Immature natural killer cell (primary cell): ENCODE results near the gene LBHD1. TPM values are rescaled to one million over a fixed set of nuclear protein-coding genes. Genes with fewer than 3 reads are reported as not detected.
"Not testable (repeated sequence)": the region's sequence is repeated elsewhere in the genome, so short reads cannot be mapped to it uniquely, and the experiment has no call there.

Experiments
- DNase-seq, 3 donors: peaks; one replicate each; pipeline ENCODE4 v3.0.0; 2022; ENCODE audit warnings: mixed read lengths in 1 of 3
- H3K27ac Mint-ChIP-seq, 6 donors: one replicate each; pipeline ENCODE4 v1.8.0; 2020; ENCODE audit warnings: mixed read lengths in 6 of 6, mild to moderate bottlenecking in 5 of 6, inconsistent platforms in 4 of 6, moderate library complexity in 3 of 6
- H3K27me3 Mint-ChIP-seq, 3 donors: one replicate each; pipeline ENCODE4 v1.8.0; 2020 to 2021; ENCODE audit warnings: low read depth in 3 of 3, mild to moderate bottlenecking in 3 of 3, mixed read lengths in 3 of 3, moderate library complexity in 3 of 3, inconsistent platforms in 1 of 3
- H3K36me3 Mint-ChIP-seq, 3 donors: one replicate each; pipeline ENCODE4 v1.8.0; 2020; ENCODE audit warnings: mixed read lengths in 3 of 3, inconsistent platforms in 2 of 3, mild to moderate bottlenecking in 2 of 3
- H3K4me1 Mint-ChIP-seq, 2 donors: one replicate each; pipeline ENCODE4 v1.8.0; 2020; ENCODE audit warnings: inconsistent platforms in 2 of 2, mild to moderate bottlenecking in 2 of 2, mixed read lengths in 2 of 2, moderate library complexity in 1 of 2
- H3K4me3 Mint-ChIP-seq, 5 donors: one replicate each; pipeline ENCODE4 v1.8.0; 2020; ENCODE audit warnings: mild to moderate bottlenecking in 5 of 5, mixed read lengths in 5 of 5, inconsistent platforms in 3 of 5, moderate library complexity in 3 of 5
- H3K9me3 Mint-ChIP-seq, 6 donors: one replicate each; pipeline ENCODE4 v1.8.0; 2020; ENCODE audit warnings: mild to moderate bottlenecking in 6 of 6, mixed read lengths in 6 of 6, inconsistent platforms in 4 of 6, moderate library complexity in 3 of 6
- polyA plus RNA-seq, 3 donors: library from polyadenylated mRNA; unstranded; fragments of 300-500 nt; fragmentation: Illumina TruSeq; gene quantifications; one replicate each; pipeline ENCODE4 v1.2.3, GENCODE V29; 2021

Gene LBHD1
- polyA plus RNA-seq, 3 donors from 2014 or later: 6.3 to 11.4 (median 6.5) TPM

DNA sequence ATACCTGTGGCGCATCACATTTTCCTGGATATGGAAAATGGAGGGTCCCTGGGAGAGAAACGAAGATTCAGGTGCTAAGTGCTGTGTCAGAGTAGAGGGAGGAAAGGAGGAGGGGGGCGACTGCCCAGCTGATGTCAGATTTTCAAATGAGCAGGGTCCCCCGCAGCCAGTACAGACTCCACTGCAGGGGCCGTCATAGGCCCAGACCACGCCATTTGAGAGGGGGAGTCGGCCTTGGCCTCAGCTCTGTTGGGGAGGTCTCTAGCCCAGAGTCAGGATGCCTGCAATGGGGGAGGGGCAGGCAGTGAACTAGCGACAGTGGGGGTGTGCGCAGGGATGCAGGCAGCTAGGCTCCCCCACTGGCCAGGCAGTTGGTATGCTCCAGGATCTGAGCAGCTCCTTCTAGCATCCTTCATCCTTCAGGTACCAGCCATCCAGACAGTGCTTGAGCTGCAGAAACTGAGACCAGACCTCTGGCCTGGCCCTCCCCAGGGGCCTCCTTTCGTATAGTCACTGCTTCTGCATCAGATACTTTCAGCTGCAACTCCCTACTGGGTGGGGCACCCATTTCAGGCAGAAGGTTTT is 35.3 kb upstream of the LBHD1 start, which contains the start of the genes BSCL2 and GNG3:
Gene BSCL2, minus strand, starts transcription at position 148 of the 585 bp plus-strand sequence. CDS start 229 bp downstream, outside the sequence.
Gene GNG3, plus strand, starts transcription at position 400 of the 585 bp plus-strand sequence. CDS start 620 bp downstream, outside the sequence.
- no peak for DNase-seq
- Mint-ChIP-seq H3K27ac (peak within 1 kb of the TSS; percentile 94 to 98 (median 97)), H3K27me3 (peaks cover 2 to 11% (median 8%) of the 10 kb centered on the region in 3 donors), H3K36me3 (peaks cover 0 to 5% (median 3%) of the 10 kb centered on the region in 3 donors), H3K4me1 (peaks cover 47 to 56% of the 10 kb centered on the region in 2 donors), H3K4me3 (peak within 1 kb of the TSS; percentile 91 to 96 (median 93)), H3K9me3 (no peaks in the 10 kb centered on the region)

DNA sequence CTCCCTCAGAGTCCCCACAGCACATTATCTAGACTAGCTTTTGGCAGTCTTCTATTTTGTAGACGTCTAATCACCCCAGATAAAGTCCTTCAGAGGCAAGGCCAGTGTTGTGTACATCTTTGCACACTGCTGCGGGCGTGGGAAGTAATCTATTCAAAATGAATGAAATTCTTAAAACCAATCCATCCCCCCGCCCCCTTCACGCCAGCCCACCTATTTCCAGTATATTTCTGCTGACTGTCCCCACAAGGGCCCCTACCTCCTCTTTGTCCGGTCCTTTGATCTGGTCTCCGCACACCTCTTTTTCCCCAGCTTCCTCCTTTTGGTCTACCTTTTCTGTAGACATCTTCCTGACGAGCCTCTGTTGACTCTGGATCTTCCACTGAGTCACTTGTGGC is 34.8 kb upstream of the LBHD1 start:
- H3K4me1 Mint-ChIP-seq: peaks cover 47 to 51% of the 10 kb centered on the region in 2 donors
- no peaks in the 10 kb centered on the region for H3K9me3 Mint-ChIP-seq
- peak overlapping the region; percentile 76 to 92 (median 89) for H3K27ac Mint-ChIP-seq
- H3K27me3 Mint-ChIP-seq: peaks cover 2 to 11% (median 8%) of the 10 kb centered on the region in 3 donors
- DNase-seq: no peak
- peak overlapping the region; percentile 87 to 91 (median 90) for H3K4me3 Mint-ChIP-seq
- H3K36me3 Mint-ChIP-seq: peaks cover 0 to 3% (median 0%) of the 10 kb centered on the region in 3 donors

DNA sequence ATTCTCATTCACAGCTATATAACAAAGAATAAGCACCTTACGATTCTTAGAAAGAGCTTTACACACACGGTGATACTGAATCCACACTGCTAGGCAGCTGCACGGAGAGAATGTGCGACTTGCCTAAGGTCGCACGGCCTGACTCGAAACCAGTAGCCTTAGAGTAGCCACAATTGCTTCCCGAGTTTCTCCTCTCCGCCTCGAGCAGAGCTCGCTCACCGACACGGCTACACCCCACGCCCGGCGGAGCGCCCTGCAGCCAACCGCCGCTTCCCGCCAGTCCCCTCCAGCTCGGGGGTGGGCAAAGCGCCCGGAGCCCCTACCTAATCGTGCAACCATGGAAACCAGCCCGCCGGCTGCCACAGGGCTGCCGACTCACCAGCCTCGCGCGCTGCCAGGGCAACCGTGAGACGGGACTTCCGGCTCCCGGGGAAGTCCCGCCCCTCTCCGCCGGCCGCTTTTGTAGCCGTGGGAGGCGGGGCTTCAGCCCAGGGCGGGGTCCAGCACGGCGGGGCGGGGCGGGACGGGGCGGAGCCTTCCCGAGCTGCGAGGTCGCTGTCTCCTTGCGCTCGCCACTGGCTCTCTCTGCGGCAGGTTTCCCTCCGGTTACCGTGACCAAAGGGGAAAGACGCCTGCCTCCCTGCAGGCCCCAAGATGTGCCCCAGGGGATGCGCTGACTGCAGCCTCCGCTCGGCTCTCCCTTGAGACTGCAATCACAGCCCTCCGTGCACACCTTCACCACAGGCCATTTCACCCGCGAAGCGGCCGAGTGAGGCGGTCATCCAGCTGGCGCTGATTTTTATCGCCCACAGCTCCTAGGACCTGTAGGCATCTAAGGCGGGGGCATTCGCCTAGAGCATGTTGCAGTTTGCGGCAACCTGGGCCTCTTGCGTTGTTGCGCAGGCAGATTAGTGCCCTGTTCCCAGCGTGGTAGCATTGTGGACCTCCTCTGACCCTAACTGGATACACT is 34.1 kb upstream of the LBHD1 start:
- peaks cover 2 to 11% (median 8%) of the 10 kb centered on the region in 3 donors for H3K27me3 Mint-ChIP-seq
- no peaks in the 10 kb centered on the region for H3K9me3 Mint-ChIP-seq
- DNase-seq: peak; percentile 93 to 94 (median 93)
- H3K4me1 Mint-ChIP-seq: peaks cover 47 to 51% of the 10 kb centered on the region in 2 donors
- H3K36me3 Mint-ChIP-seq: peaks cover 0 to 3% (median 0%) of the 10 kb centered on the region in 3 donors
- H3K4me3 Mint-ChIP-seq: peak overlapping the region; percentile 87 to 91 (median 90)
- peak overlapping the region; percentile 87 to 95 (median 92) for H3K27ac Mint-ChIP-seq

DNA sequence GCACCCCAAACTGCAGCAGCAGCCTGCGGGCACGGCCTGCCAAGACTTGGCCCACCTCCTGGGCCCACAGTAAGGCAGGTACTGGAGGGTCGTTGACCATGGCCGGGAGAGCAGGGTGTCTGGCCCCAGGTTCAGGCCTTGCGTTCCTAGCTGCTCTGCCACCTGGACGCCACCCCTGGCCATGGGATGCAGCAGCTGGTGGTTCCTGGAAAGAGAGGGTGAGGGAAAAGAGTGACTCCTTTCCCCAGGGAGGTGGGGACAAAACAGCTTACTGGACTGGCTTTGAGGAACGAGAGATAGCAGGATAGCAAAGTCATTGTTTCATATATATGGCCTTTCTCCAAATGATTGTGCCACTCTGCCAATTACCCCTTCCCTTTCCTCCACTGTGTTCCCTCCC is 33.3 kb upstream of the LBHD1 start:
- Mint-ChIP-seq H3K27ac (peak overlapping the region; percentile 86 to 95 (median 90)), H3K4me1 (peaks cover 46 to 49% of the 10 kb centered on the region in 2 donors), H3K27me3 (peaks cover 2 to 11% (median 8%) of the 10 kb centered on the region in 3 donors), H3K9me3 (no peaks in the 10 kb centered on the region), H3K36me3 (peaks cover 0 to 3% (median 0%) of the 10 kb centered on the region in 3 donors), H3K4me3 (peak overlapping the region; percentile 87 to 91 (median 90))
- DNase-seq: no peak

DNA sequence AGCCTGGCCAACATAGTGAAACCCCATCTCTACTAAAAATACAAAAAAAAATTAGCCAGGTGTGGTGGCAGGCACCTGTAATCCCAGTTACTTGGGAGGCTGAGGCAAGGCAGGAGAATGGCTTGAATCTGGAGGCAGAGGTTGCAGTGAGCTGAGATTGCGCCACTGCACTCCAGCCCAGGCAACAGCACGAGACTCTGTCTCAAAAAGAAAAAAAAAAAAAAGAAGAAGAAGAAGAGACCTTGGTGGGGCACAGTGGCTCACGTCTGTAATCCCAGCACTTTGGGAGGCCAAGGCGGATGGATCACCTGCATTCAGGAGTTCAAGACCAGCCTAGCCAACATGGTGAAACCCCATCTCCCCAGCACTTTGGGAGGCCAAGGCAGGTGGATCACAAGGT is 31.9 kb upstream of the LBHD1 start:
- not testable (repeated sequence) for H3K4me3 Mint-ChIP-seq, H3K36me3 Mint-ChIP-seq, DNase-seq, H3K27ac Mint-ChIP-seq, H3K9me3 Mint-ChIP-seq, H3K27me3 Mint-ChIP-seq
- peaks cover 31 to 34% of the 10 kb centered on the region in 2 donors for H3K4me1 Mint-ChIP-seq

DNA sequence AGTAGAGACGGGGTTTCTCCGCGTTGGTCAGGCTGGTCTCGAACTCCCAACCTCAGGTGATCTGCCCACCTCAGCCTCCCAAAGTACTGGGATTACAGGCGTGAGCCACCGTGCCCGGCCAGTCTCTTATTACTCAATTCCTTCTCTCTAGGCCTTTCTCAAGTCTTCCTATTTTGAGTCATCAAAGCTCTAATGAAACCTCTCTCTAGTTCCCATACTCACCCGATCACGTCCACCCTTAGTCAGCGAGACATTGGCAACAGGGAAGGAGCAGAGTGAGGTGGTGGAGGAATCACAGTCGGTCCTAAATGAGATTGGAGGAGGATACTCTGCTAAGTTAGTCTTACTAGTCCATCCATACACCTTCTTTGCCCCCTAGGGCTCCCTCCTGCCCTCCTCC is 30.2 kb upstream of the LBHD1 start:
- Mint-ChIP-seq H3K36me3 (peaks cover 0 to 3% (median 0%) of the 10 kb centered on the region in 3 donors), H3K4me1 (peaks cover 18 to 20% of the 10 kb centered on the region in 2 donors), H3K27me3 (peaks cover 0 to 5% (median 4%) of the 10 kb centered on the region in 3 donors), H3K4me3 (no peak overlapping the region), H3K9me3 (no peaks in the 10 kb centered on the region), H3K27ac (no peak overlapping the region)
- DNase-seq: no peak

DNA sequence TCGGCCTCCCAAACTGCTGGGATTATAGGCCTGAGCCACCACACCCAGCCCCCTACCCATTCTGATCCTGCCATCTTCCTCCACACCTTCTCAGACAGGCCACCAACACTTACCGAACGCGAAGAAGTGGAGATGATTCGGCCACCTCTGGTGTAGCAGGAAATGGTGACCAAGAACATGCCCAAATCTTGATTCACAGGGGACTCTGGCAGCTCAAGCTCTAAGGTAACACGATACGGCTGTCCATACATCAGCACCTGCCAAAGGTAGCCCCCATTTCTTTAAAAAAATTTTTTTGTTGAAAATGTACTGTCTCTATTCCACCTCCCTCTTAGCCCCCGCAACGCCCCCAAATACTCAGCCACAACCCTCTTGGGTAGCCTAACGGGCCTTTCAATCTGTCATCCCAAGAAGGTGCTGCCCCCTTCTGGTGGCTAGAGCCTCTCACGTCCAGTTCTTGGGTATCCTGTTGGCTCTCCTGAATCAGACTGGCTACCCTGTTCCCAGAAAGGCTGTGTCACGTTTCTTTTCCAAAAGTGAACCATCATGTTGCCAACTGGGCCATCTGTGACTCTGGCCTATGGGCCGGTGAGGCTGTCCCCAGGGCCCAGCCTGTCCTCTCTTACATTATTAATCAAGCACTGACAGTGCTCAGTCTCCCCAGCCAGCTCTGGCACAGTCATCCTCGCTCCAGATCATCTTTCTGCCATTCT is 22.5 kb upstream of the LBHD1 start:
- Mint-ChIP-seq H3K27ac (peak overlapping the region in 4 of 6 donors; percentile 14 to 76 (median 34)), H3K36me3 (peaks cover 8 to 13% (median 9%) of the 10 kb centered on the region in 3 donors), H3K4me3 (no peak overlapping the region), H3K27me3 (peaks cover 0 to 4% (median 0%) of the 10 kb centered on the region in 3 donors), H3K4me1 (peaks cover 5 to 7% of the 10 kb centered on the region in 2 donors), H3K9me3 (no peaks in the 10 kb centered on the region)
- peak; percentile 69 to 78 (median 73) for DNase-seq

DNA sequence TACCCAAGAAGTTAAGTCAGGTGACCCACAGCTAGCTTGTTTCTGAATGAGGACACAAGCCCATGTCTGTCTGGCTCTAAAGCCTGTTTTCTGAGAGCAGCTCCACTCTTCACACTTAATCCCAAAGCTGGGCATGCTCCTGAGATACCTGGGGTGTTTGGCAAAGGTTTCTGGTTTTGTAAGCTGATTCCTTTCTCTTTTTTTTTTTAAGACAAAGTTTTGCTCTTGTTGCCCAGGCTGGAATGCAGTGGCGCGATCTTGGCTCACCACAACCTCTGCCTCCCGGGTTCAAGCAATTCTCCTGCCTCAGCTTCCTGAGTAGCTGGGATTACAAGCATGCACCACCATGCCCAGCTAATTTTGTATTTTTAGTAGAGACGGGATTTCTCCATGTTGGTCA is 21.6 kb upstream of the LBHD1 start:
- H3K27me3 Mint-ChIP-seq, H3K4me3 Mint-ChIP-seq, DNase-seq, H3K4me1 Mint-ChIP-seq, H3K9me3 Mint-ChIP-seq, H3K27ac Mint-ChIP-seq: not testable (repeated sequence)
- H3K36me3 Mint-ChIP-seq: peaks cover 9 to 15% (median 11%) of the 10 kb centered on the region in 3 donors

DNA sequence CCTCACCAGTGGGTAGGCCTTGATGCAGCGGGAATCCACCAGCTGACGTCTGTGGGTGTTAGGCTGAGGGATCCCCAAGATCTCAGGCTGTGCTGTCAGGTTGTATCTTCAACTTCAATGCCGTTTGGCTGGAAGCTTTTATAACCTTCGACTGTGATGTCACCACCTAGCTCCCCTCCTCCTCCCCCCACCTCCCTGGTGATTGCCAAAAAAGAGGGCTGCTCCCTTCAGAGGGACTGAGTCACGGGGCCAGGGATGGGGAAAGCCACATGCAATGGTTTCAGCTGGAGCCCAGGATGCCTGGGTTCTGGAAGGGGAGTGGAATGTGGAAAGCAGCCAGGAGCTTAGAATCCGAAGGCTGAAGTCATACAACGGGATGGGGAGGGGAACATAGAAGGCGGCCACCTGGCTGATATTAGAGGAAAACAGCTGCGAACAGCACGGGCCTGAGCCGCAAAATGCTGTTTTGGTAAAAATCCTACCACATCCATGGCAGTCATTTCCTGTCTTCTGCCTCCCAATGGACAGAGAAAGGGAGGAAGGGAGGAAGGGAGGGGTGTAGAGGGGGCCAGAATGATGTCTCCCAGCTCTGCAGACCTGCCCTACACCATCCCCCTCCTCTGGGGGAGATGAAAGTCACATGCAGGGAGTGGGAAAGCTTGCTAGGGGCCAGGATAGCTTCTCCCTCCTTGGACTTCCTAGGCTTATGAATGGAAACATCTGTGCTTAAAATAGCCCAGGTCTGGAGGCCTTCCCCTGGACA is 17.5 kb upstream of the LBHD1 start, which contains the start of gene LRRN4CL:
Gene LRRN4CL, minus strand, starts transcription at position 110 of the 763 bp plus-strand sequence. CDS start 1,022 bp downstream, outside the sequence.
- Mint-ChIP-seq H3K27me3 (peaks cover 0 to 9% (median 0%) of the 10 kb centered on the region in 3 donors), H3K9me3 (no peaks in the 10 kb centered on the region), H3K4me1 (peaks cover under 1 to 3% of the 10 kb centered on the region in 2 donors), H3K4me3 (no peak within 1 kb of the TSS), H3K27ac (no peak within 1 kb of the TSS), H3K36me3 (peaks cover 8 to 18% (median 14%) of the 10 kb centered on the region in 3 donors)
- DNase-seq: no peak

DNA sequence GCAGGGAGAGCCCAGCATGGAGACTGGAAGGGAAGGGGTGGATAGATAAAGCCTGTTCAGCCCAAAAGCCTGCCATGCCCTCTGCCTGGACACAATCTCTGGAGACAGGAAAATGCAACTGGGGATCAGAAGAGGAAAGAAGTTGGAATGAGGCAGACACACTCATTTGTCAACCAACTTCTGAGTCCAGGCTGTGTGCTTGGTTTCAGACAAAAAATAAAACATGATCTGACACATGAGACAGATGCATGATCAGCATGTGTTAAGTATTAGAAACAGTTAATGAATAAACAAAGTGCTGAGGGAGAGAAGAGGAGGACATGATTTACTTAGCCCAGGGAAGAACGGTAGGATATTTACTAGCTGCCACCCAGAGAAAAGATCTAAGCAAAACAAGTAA is 16.4 kb upstream of the LBHD1 start:
- no peak for DNase-seq
- peaks cover 8 to 18% (median 14%) of the 10 kb centered on the region in 3 donors for H3K36me3 Mint-ChIP-seq
- peaks cover 0 to 9% (median 0%) of the 10 kb centered on the region in 3 donors for H3K27me3 Mint-ChIP-seq
- H3K27ac Mint-ChIP-seq: no peak overlapping the region
- H3K4me3 Mint-ChIP-seq: no peak overlapping the region
- no peaks in the 10 kb centered on the region for H3K9me3 Mint-ChIP-seq
- no peaks in the 10 kb centered on the region for H3K4me1 Mint-ChIP-seq

DNA sequence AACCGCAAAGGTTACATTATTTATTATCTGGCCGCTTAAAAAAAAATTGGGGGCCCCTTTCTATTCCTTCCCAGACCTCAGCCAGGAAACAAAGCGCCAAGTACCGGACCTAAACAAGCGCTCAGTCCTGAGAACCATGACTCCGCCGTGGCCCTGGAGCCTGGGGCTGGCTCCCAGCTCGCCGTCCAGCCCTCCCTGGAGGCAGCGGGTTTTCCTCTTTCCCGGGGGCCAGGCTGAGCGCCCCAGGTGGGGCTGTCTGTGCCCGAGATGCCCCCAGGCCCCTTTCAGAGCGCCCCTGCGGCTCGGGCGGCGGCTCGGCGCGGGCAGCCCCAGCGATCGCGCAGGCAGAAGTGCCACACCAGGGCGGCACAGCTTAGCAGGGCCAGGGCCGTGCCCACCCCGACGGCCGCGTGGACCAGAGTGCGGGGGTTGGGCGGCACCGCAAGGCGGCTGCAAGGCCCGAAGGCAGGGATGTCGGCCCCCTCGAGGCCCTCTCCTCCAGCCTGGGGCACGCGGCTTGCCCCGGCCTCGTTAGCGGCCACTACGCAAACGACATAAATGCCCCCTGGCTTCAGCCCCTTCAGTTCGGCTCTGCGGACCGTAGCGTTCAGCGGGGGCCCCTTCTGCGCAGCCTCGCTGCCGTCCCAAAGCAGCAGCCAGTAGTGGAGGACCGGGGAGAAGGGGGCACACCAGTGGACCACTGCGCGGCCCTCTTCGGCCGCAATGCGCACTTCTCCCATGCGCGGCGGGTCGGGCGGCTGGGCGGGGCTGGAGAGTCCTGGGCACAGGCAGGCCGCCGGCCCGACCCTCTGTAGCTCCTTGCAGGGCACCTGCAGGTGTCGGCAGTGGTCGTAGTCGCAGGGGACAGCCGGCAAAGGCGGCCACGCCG is 15.7 kb upstream of the LBHD1 start:
- Mint-ChIP-seq H3K27ac (no peak overlapping the region), H3K4me3 (no peak overlapping the region), H3K9me3 (no peaks in the 10 kb centered on the region), H3K27me3 (peaks cover 0 to 9% (median 0%) of the 10 kb centered on the region in 3 donors), H3K36me3 (peaks cover 8 to 15% (median 10%) of the 10 kb centered on the region in 3 donors), H3K4me1 (no peaks in the 10 kb centered on the region)
- no peak for DNase-seq

DNA sequence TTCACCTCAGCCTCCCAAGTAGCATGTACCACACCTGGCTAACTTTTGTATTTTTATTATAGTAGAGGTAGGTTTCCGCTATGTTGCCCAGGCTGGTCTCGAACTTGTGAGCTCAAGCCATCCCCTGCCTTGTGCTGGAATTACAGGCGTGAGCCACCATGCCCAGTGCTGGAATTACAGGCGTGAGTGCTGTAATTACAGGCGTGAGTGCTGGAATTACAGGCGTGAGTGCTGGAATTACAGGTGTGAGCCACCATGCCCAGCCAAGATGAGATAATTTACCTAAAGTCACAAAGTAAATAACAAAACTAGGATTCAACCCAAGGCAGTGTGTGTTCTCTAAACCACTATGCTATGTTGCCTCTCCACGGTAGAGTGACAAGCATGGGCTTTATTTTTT is 10.5 kb upstream of the LBHD1 start:
- Mint-ChIP-seq H3K36me3 (no peaks in the 10 kb centered on the region), H3K27ac (no peak overlapping the region), H3K4me3 (no peak overlapping the region), H3K9me3 (no peaks in the 10 kb centered on the region), H3K4me1 (peaks cover 21 to 25% of the 10 kb centered on the region in 2 donors), H3K27me3 (peaks cover 7 to 10% (median 9%) of the 10 kb centered on the region in 3 donors)
- DNase-seq: no peak
